CD14-positive monocyte (primary cell): ENCODE measurements around the gene KCNMB4. TPM values are rescaled to one million over a fixed set of nuclear protein-coding genes. Genes with fewer than 3 reads are reported as not detected.

Source experiments
- DNase-seq, 3 donors: peaks; one replicate each; pipeline ENCODE4 v3.0.0-alpha.2; 2011 to 2022
- H2AFZ ChIP-seq: 2 replicates; pipeline ENCODE4 v1.6.0; 2012; ENCODE audit warnings: mild to moderate bottlenecking, low read depth, low read length, inconsistent platforms; ENCODE audit not compliant: insufficient read depth, poor library complexity, severe bottlenecking
- H3K27ac ChIP-seq, 2 donors: 1 replicate in 1 of 2; 2 replicates in 1 of 2; pipeline ENCODE4 v1.5.1; 2012 to 2013; ENCODE audit warnings: low read length in 2 of 2, control low read depth in 1 of 2, inconsistent platforms in 1 of 2, low read depth in 1 of 2, mild to moderate bottlenecking in 1 of 2
- H3K27me3 ChIP-seq, 2 donors: one replicate each; pipeline versions ENCODE4 v1.6.0 to v1.6.1; 2011 to 2013; ENCODE audit warnings: low read length in 2 of 2; ENCODE audit not compliant: control insufficient read depth in 2 of 2, insufficient read depth in 2 of 2
- H3K36me3 ChIP-seq, 2 donors: replicated peaks in 1 of 2; 1 replicate in 1 of 2; 2 replicates in 1 of 2; pipeline versions ENCODE4 v1.5.1 to v1.6.1; 2012 to 2013; ENCODE audit warnings: low read length in 2 of 2, control low read depth in 1 of 2, inconsistent platforms in 1 of 2, mild to moderate bottlenecking in 1 of 2; ENCODE audit not compliant: insufficient read depth in 2 of 2, control insufficient read depth in 1 of 2
- H3K4me1 ChIP-seq, 2 donors: 1 replicate in 1 of 2; 2 replicates in 1 of 2; pipeline versions ENCODE4 v1.5.1 to v1.6.1; 2012 to 2013; ENCODE audit warnings: low read length in 2 of 2, control low read depth in 1 of 2, inconsistent platforms in 1 of 2, mild to moderate bottlenecking in 1 of 2, moderate library complexity in 1 of 2; ENCODE audit not compliant: insufficient read depth in 2 of 2, control insufficient read depth in 1 of 2
- H3K4me2 ChIP-seq: replicated peaks from 2 replicates; pipeline ENCODE3; 2012; ENCODE audit warnings: low read length, moderate library complexity, mild to moderate bottlenecking; ENCODE audit not compliant: poor library complexity, severe bottlenecking; ENCODE audit errors: extremely low read depth
- H3K4me3 ChIP-seq, 3 experiments: fragments of 200-600 bp in 1 of 3; sonication (generic) in 1 of 3; replicated peaks in 1 of 3; 1 replicate in 2 of 3; 2 replicates in 1 of 3; pipeline ENCODE4 v1.5.1; 2011 to 2013; ENCODE audit warnings: low read length in 3 of 3, mild to moderate bottlenecking in 3 of 3, control low read depth in 2 of 3, low read depth in 2 of 3, inconsistent platforms in 1 of 3, moderate library complexity in 1 of 3
- H3K79me2 ChIP-seq: 2 replicates; pipeline ENCODE4 v1.6.0; 2012; ENCODE audit warnings: mild to moderate bottlenecking, control low read depth, inconsistent platforms, low read length, moderate library complexity; ENCODE audit not compliant: insufficient read depth
- H3K9ac ChIP-seq: 2 replicates; pipeline ENCODE4 v1.6.0; 2017; ENCODE audit warnings: low read length, mild to moderate bottlenecking; ENCODE audit not compliant: insufficient read depth, poor library complexity, severe bottlenecking
- H3K9me3 ChIP-seq, 2 donors: replicated peaks in 1 of 2; 1 replicate in 1 of 2; 2 replicates in 1 of 2; pipeline versions ENCODE4 v1.5.1 to v1.6.1; 2012 to 2013; ENCODE audit warnings: low read length in 2 of 2, control low read depth in 1 of 2; ENCODE audit not compliant: control insufficient read depth in 1 of 2, insufficient read depth in 1 of 2
- H4K20me1 ChIP-seq: 2 replicates; pipeline ENCODE4 v1.6.0; 2012; ENCODE audit warnings: mild to moderate bottlenecking, low read length, control low read depth, moderate library complexity; ENCODE audit not compliant: insufficient read depth
- H3K27ac Mint-ChIP-seq, 7 donors: one replicate each; pipeline ENCODE4 v1.8.0; 2020; ENCODE audit warnings: mild to moderate bottlenecking in 7 of 7, mixed read lengths in 7 of 7, moderate library complexity in 6 of 7, inconsistent platforms in 2 of 7
- H3K27me3 Mint-ChIP-seq, 3 donors: one replicate each; pipeline ENCODE4 v1.8.0; 2021 to 2022; ENCODE audit warnings: low read depth in 3 of 3, mild to moderate bottlenecking in 3 of 3, mixed read lengths in 3 of 3, moderate library complexity in 3 of 3, inconsistent platforms in 1 of 3
- H3K36me3 Mint-ChIP-seq, 2 donors: one replicate each; pipeline ENCODE4 v1.8.0; 2020; ENCODE audit warnings: mixed read lengths in 2 of 2, inconsistent platforms in 1 of 2, mild to moderate bottlenecking in 1 of 2
- H3K4me1 Mint-ChIP-seq: one replicate; pipeline ENCODE4 v1.8.0; 2020; ENCODE audit warnings: mild to moderate bottlenecking, mixed read lengths
- H3K4me3 Mint-ChIP-seq, 2 donors: one replicate each; pipeline ENCODE4 v1.8.0; 2020; ENCODE audit warnings: mild to moderate bottlenecking in 2 of 2, mixed read lengths in 2 of 2, moderate library complexity in 1 of 2
- H3K9me3 Mint-ChIP-seq, 7 donors: one replicate each; pipeline ENCODE4 v1.8.0; 2020 to 2022; ENCODE audit warnings: mixed read lengths in 7 of 7, mild to moderate bottlenecking in 6 of 7, moderate library complexity in 6 of 7, inconsistent platforms in 2 of 7
- WGBS: methylation state at CpG from one replicate; pipeline ENCODE4 v1.1.5; 2013; ENCODE audit warnings: missing lambda C conversion rate; ENCODE audit not compliant: insufficient coverage; 5-methylcytosine and 5-hydroxymethylcytosine counted together
- intact Hi-C, 2 donors: fragments of 100-400 bp; cut with micrococcal nuclease; formaldehyde crosslinking; loops; one replicate each; pipeline versions ENCODE4 v1.15.0 to v1.15.1; 2023
- polyA plus RNA-seq, 3 donors: library from polyadenylated mRNA; depleted of rRNA in 1 of 3; unstranded in 2 of 3; stranded (reverse) in 1 of 3; fragments of 300-500 nt in 2 of 3; fragments of >200 nt in 1 of 3; fragmentation: Illumina TruSeq in 2 of 3; gene quantifications; 1 replicate in 2 of 3; 2 replicates in 1 of 3; pipeline ENCODE4 v1.2.3, GENCODE V29; 2012 to 2021
- TF ChIP-seq, protein P1 (sequence below): fragments of 200-600 bp; IDR thresholded peaks from one replicate; pipeline ENCODE4 v1.8.0; 2022; ENCODE audit warnings: antibody characterized with exemption, mild to moderate bottlenecking

Gene KCNMB4
- polyA plus RNA-seq, 3 donors = 0.23 to 0.83 (median 0.41) TPM

- WGBS = no CpG with 5 or more reads among the region's 2 CpGs
- H3K4me3 ChIP-seq = no peak overlapping the region
- H3K4me2 ChIP-seq = no peak overlapping the region
- H3K27ac ChIP-seq = no peak overlapping the region
- no peaks in the 10 kb centered on the region for H4K20me1 ChIP-seq
- H3K27me3 Mint-ChIP-seq = peaks cover 0 to 2% (median 1%) of the 10 kb centered on the region in 3 donors
- H3K9me3 ChIP-seq = peaks cover 6 to 11% of the 10 kb centered on the region in 2 donors
- DNase-seq = no peak
- H3K27me3 ChIP-seq = no peaks in the 10 kb centered on the region
- no peak overlapping the region for H3K9ac ChIP-seq
- no peak overlapping the region for H3K27ac Mint-ChIP-seq
- no peaks in the 10 kb centered on the region for H3K36me3 Mint-ChIP-seq
- no peak overlapping the region for H2AFZ ChIP-seq
- peaks cover 5 to 18% (median 8%) of the 10 kb centered on the region in 7 donors for H3K9me3 Mint-ChIP-seq
- no peaks in the 10 kb centered on the region for H3K36me3 ChIP-seq
- intact Hi-C loops = no loop called here
- H3K4me1 Mint-ChIP-seq = no peaks in the 10 kb centered on the region
- TF ChIP-seq, protein P1, sequence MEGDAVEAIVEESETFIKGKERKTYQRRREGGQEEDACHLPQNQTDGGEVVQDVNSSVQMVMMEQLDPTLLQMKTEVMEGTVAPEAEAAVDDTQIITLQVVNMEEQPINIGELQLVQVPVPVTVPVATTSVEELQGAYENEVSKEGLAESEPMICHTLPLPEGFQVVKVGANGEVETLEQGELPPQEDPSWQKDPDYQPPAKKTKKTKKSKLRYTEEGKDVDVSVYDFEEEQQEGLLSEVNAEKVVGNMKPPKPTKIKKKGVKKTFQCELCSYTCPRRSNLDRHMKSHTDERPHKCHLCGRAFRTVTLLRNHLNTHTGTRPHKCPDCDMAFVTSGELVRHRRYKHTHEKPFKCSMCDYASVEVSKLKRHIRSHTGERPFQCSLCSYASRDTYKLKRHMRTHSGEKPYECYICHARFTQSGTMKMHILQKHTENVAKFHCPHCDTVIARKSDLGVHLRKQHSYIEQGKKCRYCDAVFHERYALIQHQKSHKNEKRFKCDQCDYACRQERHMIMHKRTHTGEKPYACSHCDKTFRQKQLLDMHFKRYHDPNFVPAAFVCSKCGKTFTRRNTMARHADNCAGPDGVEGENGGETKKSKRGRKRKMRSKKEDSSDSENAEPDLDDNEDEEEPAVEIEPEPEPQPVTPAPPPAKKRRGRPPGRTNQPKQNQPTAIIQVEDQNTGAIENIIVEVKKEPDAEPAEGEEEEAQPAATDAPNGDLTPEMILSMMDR = no peak
- H3K4me1 ChIP-seq = no peaks in the 10 kb centered on the region
- no peaks in the 10 kb centered on the region for H3K79me2 ChIP-seq
- no peak overlapping the region for H3K4me3 Mint-ChIP-seq
Measured at GRCh38 chr12:70393787-70394499, 27.9 kb downstream of the KCNMB4 start.

- H3K4me1 Mint-ChIP-seq = no peaks in the 10 kb centered on the region
- Histone ChIP-seq H3K4me1 (no peaks in the 10 kb centered on the region), H3K79me2 (no peaks in the 10 kb centered on the region), H3K4me3 (no peak overlapping the region), H3K4me2 (no peak overlapping the region), H3K36me3 (no peaks in the 10 kb centered on the region), H3K27ac (no peak overlapping the region), H3K9me3 (no peaks in the 10 kb centered on the region), H3K27me3 (no peaks in the 10 kb centered on the region), H2AFZ (no peak overlapping the region), H3K9ac (no peak overlapping the region), H4K20me1 (no peaks in the 10 kb centered on the region)
- intact Hi-C loops = no loop called here
- TF ChIP-seq, protein P1 = no peak
- peaks cover 0 to 13% (median 2%) of the 10 kb centered on the region in 7 donors for H3K9me3 Mint-ChIP-seq
- H3K4me3 Mint-ChIP-seq = no peak overlapping the region
- no peak overlapping the region for H3K27ac Mint-ChIP-seq
- H3K27me3 Mint-ChIP-seq = no peaks in the 10 kb centered on the region
- DNase-seq = no peak
- H3K36me3 Mint-ChIP-seq = peaks cover 0 to 6% of the 10 kb centered on the region in 2 donors
Measured at GRCh38 chr12:70398002-70398401, 31.9 kb downstream of the KCNMB4 start.
